Endometrial microvascular endothelial cells (primary cell): Measurements from ENCODE around the gene A2ML1. TPM values are rescaled to one million over a fixed set of nuclear protein-coding genes. Genes with fewer than 3 reads are reported as not detected.
"Not testable (repeated sequence)": the region's sequence is repeated elsewhere in the genome, so short reads cannot be mapped to it uniquely, and the experiment has no call there.

Source experiments
- in situ Hi-C: cut with HindIII; loops from 2 replicates; pipeline ENCODE4 v1.10.0; 2017; ENCODE audit warnings: low sequenced_read_pairs, low pct_unique_long_range_greater_than_20kb; ENCODE audit errors: inconsistent ontology term
- total RNA-seq: library from RNA; depleted of rRNA; stranded (reverse); fragments of >200 nt; gene quantifications from one replicate; pipeline ENCODE4 v1.2.3, GENCODE V29; 2015; ENCODE audit errors: inconsistent ontology term

A2ML1 gene
- total RNA-seq, 1 donor from 2014 or later = not detected

GRCh38 chr12:8917751-8918150 is 95.3 kb downstream of the A2ML1 start:
- in situ Hi-C loops = no loop called here

DNA sequence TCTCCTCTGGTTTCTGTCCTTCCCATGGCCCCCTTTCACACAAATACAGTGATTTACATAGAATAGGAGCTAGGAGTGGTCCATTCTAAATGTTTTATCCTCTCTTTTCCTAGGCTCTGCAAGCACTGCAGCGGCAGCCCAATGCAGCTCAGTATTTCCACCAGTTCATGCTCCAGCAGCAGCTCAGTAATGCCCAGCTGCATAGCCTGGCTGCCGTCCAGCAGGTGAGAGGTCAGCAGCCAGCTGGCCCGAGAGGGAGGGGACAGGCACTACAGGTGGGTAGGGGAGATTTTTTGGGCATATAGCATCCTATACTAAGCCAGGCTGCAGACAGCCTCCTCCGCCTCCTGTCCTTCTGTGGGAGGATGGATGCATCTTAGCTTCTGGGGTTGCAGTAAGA is 97.2 kb downstream of the A2ML1 start:
- in situ Hi-C loops = not testable (repeated sequence)

GRCh38 chr12:8922544-8922943 is 100.1 kb downstream of the A2ML1 start:
- in situ Hi-C loops = no loop called here

Other genes with a start within 250 kb of the A2ML1 start
- not detected for gene AICDA, start 209.8 kb upstream of the A2ML1 start, total RNA-seq
- gene MFAP5, start 159.8 kb upstream of the A2ML1 start, total RNA-seq = not detected
- gene RIMKLB, start 124.6 kb upstream of the A2ML1 start, total RNA-seq = 38.0 TPM
- 16.6 TPM for gene PHC1, start 91.9 kb downstream of the A2ML1 start, total RNA-seq
- gene M6PR, start 127.0 kb downstream of the A2ML1 start, total RNA-seq = 92.5 TPM
- not detected for gene KLRG1, start 166.9 kb downstream of the A2ML1 start, total RNA-seq